HG02973 (cell line): ENCODE data around the gene ZBTB25.

Experiments used
- ATAC-seq: cut with Tn5 transposase; IDR thresholded peaks from one replicate; pipeline ENCODE4 v1.9.1; 2021; ENCODE audit warnings: moderate library complexity; ENCODE audit not compliant: unreplicated experiment

Gene ZBTB25

DNA sequence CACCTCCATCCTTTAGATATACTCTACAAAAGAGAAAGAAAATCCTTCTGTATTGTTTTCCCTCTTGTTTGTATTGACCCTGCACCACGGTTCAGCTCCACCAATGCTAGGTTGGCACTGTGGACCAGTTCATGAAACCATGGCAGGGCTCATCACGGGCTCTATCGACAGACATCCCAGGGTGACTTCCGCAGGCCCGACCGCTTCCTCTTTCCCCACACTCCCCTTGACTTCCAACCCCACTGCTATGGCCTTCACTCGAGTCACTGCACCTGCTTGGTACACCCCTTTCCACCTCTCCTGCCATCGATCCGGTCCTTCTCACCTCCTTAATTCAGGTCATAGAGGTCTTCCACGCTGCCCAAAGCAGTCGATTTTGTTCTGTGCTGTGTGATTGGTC, 59.5 kb downstream of the ZBTB25 start:
- ATAC-seq: no peak

DNA sequence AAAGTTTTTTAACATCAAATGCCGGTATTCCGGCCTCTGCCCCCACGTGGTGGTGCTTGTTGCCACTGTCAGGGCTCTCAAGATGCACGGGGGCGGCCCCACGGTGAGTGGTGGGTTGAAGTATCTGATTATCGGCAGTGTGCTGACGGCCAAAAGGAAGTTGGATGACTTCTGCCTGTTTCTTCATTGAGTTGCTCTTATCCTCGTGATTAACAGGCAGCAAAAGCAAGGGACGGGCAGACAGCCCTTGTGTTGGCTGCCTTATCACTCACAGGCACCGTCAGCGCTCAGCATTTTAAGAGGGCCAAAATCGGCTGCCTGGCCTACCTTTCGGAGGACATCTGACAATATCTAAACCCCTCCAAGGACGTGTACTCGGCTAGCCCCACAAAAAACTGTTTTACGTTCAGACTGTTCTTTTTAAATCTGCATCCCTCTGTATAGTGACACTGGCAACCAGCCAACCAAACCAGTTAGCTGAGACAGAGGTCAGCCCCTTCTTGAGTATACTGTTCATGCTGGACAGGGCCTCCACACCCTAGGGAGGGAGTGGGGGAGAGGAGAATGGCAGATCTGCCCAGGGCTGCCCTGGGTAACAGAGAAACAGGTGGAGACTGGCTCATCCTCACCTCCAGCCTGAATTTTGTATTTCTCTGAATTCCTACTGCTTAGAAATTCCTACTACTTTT, 61.2 kb downstream of the ZBTB25 start:
- ATAC-seq: no peak

DNA sequence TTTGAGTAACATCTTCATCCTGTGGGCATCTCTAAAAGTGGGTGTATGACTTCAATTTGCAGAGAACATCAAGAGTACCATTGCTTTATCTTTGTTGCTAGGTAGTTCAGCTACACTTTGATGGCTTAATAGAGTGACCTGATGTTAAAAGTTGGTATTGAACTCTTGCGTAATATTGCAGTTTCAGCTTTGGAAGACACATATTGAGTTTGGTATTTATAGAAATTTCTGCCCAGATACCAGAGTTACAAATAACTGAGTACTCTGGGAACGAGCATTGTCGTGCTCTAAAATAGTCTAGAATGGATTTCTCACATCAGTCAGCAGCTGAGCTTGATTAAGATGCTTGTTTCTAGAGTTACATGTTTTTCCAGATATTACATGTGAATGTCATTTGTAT, 63.1 kb downstream of the ZBTB25 start:
- ATAC-seq: no peak

DNA sequence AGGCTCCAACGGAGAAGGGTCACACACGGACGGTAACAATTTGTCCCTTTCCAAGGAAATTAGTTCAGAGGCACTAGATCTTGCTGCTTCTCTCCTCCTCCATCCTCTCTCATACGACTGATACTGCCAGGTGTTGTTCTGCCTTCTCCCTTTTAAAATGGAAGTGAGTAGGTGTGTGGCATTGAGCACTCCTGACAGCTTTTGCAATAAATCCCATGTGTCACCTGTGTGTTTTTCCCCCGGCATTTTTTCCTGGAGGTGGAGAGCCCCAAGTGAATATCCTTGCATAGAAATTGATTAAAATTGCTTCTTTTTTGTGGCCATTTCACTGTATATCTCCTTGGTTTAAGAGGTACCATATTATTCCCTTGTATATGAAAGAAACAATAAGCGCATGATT, 64.5 kb downstream of the ZBTB25 start:
- no peak for ATAC-seq

DNA sequence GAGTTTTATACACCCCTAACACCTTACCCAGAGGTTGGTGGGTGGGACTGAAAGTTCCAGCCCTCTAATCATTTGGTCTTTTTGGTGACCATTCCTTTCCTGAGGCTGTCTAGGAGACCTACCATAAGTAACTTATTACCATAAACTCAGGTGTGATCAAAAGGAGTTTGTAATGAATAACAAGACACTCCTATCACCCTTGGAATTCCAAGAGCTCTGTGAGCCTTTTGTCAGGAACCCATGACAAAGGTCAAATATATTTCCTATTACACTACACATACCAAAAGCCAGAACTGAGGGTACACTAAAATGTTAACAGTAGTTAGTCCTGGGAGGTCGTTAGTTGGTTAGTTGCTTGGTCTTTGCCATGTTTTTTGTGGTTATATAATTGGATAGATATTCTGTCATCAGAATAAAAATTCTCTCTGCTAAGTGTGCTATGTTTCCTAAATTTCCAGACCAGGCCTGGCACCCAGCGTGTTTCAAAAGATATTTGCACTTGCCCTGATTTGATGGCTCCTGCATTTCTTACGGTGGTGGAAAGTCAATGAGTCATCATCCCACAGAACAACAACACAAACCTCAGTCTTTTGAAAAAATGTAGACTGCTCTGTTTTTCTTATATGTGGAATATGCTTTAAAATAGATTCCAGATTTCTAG, 65.3 kb downstream of the ZBTB25 start:
- ATAC-seq: no peak

DNA sequence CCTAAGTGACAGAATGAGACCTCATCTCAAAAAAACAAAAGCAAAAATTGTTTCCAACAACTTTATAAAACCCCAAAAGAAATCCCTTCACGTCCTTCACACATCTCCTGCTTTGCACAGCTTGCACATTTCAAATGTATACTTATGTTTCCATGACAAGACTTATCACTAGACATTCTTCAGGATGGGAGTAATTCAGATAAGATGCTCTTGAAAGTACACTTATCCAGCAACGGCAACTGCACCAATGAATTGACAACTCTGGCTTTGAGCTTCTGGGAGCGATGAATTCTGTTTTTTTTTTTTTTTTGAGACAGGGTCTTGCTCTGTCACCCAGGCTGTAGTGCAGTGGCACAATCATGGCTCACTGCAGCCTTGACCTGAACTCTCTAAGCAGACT, 69.1 kb downstream of the ZBTB25 start:
- no peak for ATAC-seq

- ATAC-seq: no peak
Observed at GRCh38 chr14:64423987-64424386, 79.7 kb downstream of the ZBTB25 start.

GRCh38 chr14:64422756-64423155, 80.9 kb downstream of the ZBTB25 start:
- no peak for ATAC-seq

- no peak for ATAC-seq
Observed at GRCh38 chr14:64422005-64422404, 81.6 kb downstream of the ZBTB25 start.

- no peak for ATAC-seq
Observed at GRCh38 chr14:64421166-64421565, 82.5 kb downstream of the ZBTB25 start.

- ATAC-seq: no peak
Observed at GRCh38 chr14:64419003-64419402, 84.6 kb downstream of the ZBTB25 start.

GRCh38 chr14:64417771-64418125, 85.9 kb downstream of the ZBTB25 start:
- no peak for ATAC-seq

- no peak for ATAC-seq
Observed at GRCh38 chr14:64417055-64417770, 86.4 kb downstream of the ZBTB25 start.

GRCh38 chr14:64416348-64416932, 87.2 kb downstream of the ZBTB25 start:
- no peak for ATAC-seq

- ATAC-seq: no peak
Observed at GRCh38 chr14:64412237-64412636, 91.4 kb downstream of the ZBTB25 start.

DNA sequence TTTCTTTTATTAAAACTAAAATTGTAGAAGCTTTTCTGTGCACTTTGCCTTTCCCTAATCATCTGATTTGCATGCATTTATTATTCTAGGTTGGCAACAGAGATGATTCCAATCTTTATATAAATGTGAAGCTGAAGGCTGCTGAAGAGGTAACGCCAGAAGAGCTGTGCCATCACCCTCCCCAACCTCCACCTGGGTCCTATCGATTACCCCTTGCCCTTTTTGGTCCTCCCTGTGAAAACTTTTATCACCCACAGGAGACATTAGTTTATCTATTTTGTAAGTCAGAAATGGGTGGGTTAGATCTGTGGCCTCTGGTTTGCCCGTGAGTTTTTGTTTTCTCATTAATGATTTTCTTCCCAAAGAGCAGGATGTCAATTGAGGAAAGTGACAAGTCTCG, 92.6 kb downstream of the ZBTB25 start:
- no peak for ATAC-seq

DNA sequence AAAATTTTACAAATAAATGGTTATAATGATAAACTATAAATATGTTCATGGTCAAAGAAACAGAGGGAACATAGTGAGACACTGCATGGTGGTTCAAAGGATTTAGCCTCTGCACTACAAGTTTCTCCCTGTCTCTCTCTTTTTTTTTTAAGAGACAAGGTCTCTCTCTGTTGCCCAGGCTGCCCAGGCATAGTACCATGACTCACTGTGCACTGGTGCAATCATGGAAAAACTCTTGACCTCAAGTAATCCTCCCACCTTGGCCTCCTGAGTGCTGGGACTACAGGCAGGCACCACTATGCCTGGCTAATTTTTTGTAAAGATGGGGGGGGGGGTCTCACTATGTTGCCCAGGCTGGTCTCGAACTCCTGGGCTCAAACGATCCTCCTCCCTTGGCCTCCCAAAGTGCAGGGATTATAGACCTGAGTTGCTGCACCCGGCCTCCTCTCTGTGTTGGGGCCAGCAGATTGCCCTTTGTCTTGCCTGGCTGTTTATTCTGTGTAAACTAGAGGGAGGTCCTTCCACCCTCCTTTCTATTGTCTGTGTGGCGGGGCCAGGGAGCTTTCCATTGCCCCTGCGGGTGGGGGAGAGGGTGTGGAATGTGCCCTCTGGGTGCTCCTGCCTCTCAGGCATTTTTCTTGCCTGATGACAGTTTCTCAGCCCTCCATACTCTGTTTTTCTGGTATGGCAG, 93.4 kb downstream of the ZBTB25 start:
- no peak for ATAC-seq

DNA sequence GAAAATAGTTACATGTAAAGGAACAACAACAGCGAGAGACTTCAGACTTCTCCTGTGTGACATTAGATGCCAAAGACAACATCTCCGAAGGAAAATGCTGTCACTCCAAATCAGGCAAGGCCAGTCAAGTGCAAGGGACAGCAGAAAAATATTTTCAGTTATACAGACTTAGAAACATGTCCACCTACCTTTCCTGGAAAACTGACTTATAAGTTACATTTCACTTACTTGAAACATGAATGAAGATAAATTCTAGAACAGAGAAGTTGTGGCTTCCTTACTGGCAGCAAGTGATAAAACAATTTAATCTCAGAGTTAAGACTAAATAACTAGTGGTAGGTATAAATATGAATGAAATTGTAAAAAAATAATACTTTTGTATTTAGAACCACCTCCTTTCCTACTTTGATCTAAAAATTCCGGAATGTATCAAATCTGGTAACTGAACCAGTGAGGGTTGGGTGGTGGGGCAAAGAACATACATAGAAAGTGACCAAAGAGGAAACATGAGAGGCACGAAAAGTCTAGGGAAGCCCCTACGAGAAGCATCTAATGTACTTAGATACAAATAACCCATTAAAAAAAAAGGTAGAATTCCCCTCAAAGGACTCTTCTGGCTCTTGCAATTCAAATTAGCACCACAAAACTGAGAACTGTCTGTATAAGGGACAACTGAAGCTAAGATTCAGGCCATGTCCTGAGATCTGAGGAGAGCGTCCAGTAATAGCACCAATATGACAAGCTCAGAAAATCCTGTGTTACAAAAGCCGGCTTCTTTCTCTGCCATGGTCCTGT, 94.3 kb downstream of the ZBTB25 start:
- ATAC-seq: no peak

DNA sequence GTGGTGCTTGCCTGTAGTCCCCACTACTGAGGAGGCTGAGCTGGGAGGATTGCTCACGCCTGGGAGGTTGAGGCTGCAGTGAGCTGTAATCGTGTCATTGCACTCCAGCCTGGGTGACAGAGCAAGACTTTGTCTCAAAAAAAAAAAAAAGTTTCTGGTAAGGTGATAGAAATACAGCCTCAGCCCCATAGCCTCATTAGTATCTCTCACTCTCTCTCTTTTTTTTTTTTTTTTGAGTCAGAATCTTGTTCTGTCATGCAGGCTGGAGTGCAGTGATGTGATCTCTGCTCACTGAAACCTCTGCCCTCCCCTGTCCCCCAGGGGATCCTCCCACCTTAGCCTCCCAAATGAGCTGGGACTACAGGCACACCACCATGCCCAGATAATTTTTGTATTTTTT, 96.3 kb downstream of the ZBTB25 start:
- ATAC-seq: no peak

GRCh38 chr14:64405295-64405694, 98.3 kb downstream of the ZBTB25 start:
- no peak for ATAC-seq

DNA sequence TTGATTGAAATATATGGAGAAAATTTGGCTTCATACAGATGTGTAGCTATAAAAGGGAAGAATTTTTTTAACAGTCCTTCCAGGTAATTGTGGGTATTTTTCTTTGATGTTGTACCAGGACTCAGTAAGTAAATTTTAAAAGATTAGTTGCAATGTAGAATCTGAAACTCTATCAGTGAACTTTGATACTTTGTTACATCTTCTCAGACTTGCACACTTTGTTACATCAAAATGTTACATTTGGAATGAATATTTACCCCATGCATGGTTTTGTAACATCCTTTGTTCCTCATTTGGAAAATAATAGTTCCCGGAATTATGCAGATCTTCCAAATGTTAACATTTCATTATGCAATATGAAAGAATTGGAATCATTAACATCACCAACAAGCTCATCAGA, 101.7 kb downstream of the ZBTB25 start:
- no peak for ATAC-seq
